K562 (cell line): ENCODE measurements around the gene CBX4. TPM values are rescaled to one million over a fixed set of nuclear protein-coding genes. Genes with fewer than 3 reads are reported as not detected.

Source experiments
- AFF1 ChIP-seq, 2 experiments: fragments of 450-650 bp; IDR thresholded peaks; 2 replicates each; pipeline ENCODE4 v1.6.1; 2018; ENCODE audit warnings: mild to moderate bottlenecking in 2 of 2, low read depth in 1 of 2; ENCODE audit not compliant: partially characterized antibody in 2 of 2
- ATF4 ChIP-seq: fragments of 450-650 bp; formaldehyde crosslinking; IDR thresholded peaks from 2 replicates; pipeline ENCODE4 v1.4.0; 2022; ENCODE audit warnings: mild to moderate bottlenecking, moderate library complexity
- CLOCK ChIP-seq: fragments of 250-450 bp; sonication (Bioruptor Pico); IDR thresholded peaks from 2 replicates; pipeline ENCODE4 v1.4.0; 2020; ENCODE audit warnings: mild to moderate bottlenecking, moderate library complexity, borderline replicate concordance
- ELF1 ChIP-seq: fragments of 200-800 bp; sonication (Bioruptor generic); IDR thresholded peaks from 2 replicates; pipeline ENCODE4 v1.6.1; 2016; ENCODE audit warnings: missing genetic modification characterization, missing compliant biosample characterization
- EZH2 ChIP-seq: IDR thresholded peaks from 2 replicates; pipeline ENCODE4 v1.6.1; 2012; ENCODE audit warnings: low read depth, mild to moderate bottlenecking, inconsistent platforms, low read length, borderline replicate concordance
- GMEB1 ChIP-seq: fragments of 250-450 bp; sonication (Bioruptor Pico); IDR thresholded peaks from 2 replicates; pipeline ENCODE4 v1.4.0; 2020; ENCODE audit warnings: mild to moderate bottlenecking
- GTF3C2 ChIP-seq: IDR thresholded peaks from 3 replicates; pipeline ENCODE4 v1.6.1; 2011; ENCODE audit warnings: borderline replicate concordance, mild to moderate bottlenecking, moderate library complexity; ENCODE audit not compliant: insufficient read length; ENCODE audit errors: extremely low read depth
- HMGXB4 ChIP-seq: sonication (generic); formaldehyde crosslinking; IDR thresholded peaks from 2 replicates; pipeline ENCODE4 v1.8.1; 2023; ENCODE audit warnings: mild to moderate bottlenecking, missing genetic modification reagents
- MEIS2 ChIP-seq: fragments of 450-650 bp; IDR thresholded peaks from 2 replicates; pipeline ENCODE4 v1.6.1; 2014; ENCODE audit warnings: mild to moderate bottlenecking; ENCODE audit not compliant: partially characterized antibody
- SPI1 ChIP-seq: IDR thresholded peaks from 2 replicates; pipeline ENCODE4 v1.6.1; 2011; ENCODE audit warnings: low read depth, low read length, control low read depth, borderline replicate concordance
- polyA plus RNA-seq, 8 experiments: library from polyadenylated mRNA; depleted of rRNA in 4 of 8; stranded (reverse) in 5 of 8; unstranded in 3 of 8; fragments of >200 nt; fragmentation: Nextera tagmentation in 2 of 8; fragmentation: Illumina TruSeq in 1 of 8; extraction: Ambion mirVana in 2 of 8; extraction: Trizol in 1 of 8; gene quantifications; 2 replicates each; pipeline versions ENCODE4 v1.2.1 to v1.2.3, GENCODE V29; 2011 to 2014; ENCODE audit warnings: inconsistent platforms in 1 of 8, missing spikeins in 1 of 8
- total RNA-seq, 7 experiments: library from RNA; depleted of rRNA in 6 of 7; stranded (reverse); fragments of >200 nt in 6 of 7; fragmentation: Illumina TruSeq in 2 of 7; extraction: Trizol in 2 of 7; gene quantifications; 2 replicates each; pipeline versions ENCODE4 v1.2.1 to v1.2.3, GENCODE V29; 2011 to 2021; ENCODE audit warnings: low replicate concordance in 1 of 7

Gene CBX4
- total and polyA plus RNA-seq, 9 of the 15 experiments (the other 6 are each of a cell fraction or from before 2014, with no cell fraction given), result 0.98 to 50.5 (median 10.0) TPM

GRCh38 chr17:79796763-79797491, 42.3 kb downstream of the CBX4 start, which contains the start of gene CBX8 (continued):
- TF ChIP-seq CLOCK (CRISPR knock-in tag) (no peak), AFF1 (IDR thresholded peaks at IDR 0.05; ENCODE audit: low read depth in 1 of 2, partially characterized antibody in 2 of 2) (no peak), HMGXB4 (CRISPR knock-in tag) (no peak), MEIS2 (peak; percentile 61), GTF3C2 (no peak), ATF4 (CRISPR knock-in tag) (0 out of 2 replicates have a peak, but pooled peaks have one; percentile 43), EZH2 (no peak), SPI1 (0 out of 2 replicates have a peak, but pooled peaks have one; percentile 4), ELF1 (tag) (0 out of 2 replicates have a peak, but pooled peaks have one; percentile 25), GMEB1 (CRISPR knock-in tag) (peak; percentile 69)
